MM.1S (cell line): ENCODE results near the gene FBRS.

ENCODE experiments used
- EZH2 ChIP-seq: fragments of 300-600 bp; sonication (generic); optimal IDR thresholded peaks from 2 replicates; pipeline ENCODE3; 2017; ENCODE audit warnings: low read depth, mild to moderate bottlenecking, antibody characterized with exemption, low read length, mixed read lengths
- TF ChIP-seq, protein P1 (sequence below): fragments of 300-600 bp; sonication (generic); IDR thresholded peaks from 2 replicates; pipeline ENCODE4 v1.5.1; 2016; ENCODE audit warnings: antibody characterized with exemption, low read length, mixed read lengths

DNA sequence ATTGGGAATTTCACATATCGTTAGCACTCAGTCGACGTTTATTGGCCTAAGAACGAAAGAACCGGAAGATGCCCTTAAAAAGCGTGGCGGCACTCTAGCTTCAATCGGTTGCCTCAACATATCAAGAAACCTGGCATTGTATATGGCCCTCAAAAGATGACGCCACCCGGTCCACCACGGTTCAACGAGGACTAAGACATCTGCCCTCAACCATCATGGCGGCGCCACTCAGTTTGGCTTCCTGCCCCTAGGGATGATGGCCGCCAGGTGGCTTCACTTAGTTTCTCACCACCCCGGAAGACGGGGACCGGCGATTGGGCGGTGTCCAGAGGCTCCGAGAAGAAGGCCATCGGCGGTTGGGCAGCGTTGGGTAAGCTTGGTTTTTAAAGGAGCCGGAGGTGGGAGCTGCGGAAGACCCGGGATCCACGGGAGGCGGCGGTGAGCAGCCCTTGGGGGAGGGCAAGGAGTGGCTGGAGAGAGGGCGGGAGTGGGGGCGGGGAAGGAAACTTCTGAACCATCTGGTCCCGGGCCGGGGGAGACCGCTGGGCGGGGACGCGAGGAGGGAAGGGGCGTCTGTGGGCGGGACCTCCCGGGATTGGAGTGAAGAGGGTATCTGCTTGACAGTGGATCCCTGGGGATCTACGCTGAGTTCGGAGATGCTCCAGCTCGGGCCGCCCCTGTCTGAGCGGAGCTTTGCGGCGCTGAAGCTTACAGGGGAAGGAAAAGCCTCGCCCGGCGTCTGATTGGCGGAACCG, 7.7 kb upstream of the FBRS start, which contains the start of gene PRR14:
- TF ChIP-seq, protein P1, sequence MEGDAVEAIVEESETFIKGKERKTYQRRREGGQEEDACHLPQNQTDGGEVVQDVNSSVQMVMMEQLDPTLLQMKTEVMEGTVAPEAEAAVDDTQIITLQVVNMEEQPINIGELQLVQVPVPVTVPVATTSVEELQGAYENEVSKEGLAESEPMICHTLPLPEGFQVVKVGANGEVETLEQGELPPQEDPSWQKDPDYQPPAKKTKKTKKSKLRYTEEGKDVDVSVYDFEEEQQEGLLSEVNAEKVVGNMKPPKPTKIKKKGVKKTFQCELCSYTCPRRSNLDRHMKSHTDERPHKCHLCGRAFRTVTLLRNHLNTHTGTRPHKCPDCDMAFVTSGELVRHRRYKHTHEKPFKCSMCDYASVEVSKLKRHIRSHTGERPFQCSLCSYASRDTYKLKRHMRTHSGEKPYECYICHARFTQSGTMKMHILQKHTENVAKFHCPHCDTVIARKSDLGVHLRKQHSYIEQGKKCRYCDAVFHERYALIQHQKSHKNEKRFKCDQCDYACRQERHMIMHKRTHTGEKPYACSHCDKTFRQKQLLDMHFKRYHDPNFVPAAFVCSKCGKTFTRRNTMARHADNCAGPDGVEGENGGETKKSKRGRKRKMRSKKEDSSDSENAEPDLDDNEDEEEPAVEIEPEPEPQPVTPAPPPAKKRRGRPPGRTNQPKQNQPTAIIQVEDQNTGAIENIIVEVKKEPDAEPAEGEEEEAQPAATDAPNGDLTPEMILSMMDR: no peak
- no peak for TF ChIP-seq EZH2
